ENCODE measurements around the gene USH1G.
"Not testable (repeated sequence)": the region's sequence is repeated elsewhere in the genome, so short reads cannot be mapped to it uniquely, and the experiment has no call there.

USH1G gene

GRCh38 chr17:74875155-74875976 is 47.7 kb downstream of the USH1G start:
- no peak for DNase-seq (ENCODE audit: low read depth in 2 of 2)

DNA sequence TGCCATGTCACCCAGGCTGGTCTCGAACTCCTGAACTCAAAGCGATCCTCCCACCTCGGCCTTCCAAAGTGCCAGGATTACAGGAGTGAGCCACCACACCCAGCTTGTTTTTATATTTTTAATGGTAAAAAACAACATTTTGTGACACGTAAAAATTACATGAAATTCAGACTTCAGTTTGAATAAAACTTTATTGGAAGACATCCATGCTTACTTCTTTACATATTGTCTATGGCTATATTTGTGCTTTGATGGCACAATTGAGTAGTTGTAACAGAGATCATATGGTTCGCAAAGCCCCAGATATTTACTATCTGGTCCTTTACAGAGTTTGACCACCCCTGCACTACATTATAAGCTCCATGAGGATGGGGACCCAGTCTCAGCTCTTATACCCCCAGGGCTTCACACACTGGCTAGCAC is 48.4 kb downstream of the USH1G start:
- DNase-seq (ENCODE audit: low read depth in 2 of 2) = no peak

DNA sequence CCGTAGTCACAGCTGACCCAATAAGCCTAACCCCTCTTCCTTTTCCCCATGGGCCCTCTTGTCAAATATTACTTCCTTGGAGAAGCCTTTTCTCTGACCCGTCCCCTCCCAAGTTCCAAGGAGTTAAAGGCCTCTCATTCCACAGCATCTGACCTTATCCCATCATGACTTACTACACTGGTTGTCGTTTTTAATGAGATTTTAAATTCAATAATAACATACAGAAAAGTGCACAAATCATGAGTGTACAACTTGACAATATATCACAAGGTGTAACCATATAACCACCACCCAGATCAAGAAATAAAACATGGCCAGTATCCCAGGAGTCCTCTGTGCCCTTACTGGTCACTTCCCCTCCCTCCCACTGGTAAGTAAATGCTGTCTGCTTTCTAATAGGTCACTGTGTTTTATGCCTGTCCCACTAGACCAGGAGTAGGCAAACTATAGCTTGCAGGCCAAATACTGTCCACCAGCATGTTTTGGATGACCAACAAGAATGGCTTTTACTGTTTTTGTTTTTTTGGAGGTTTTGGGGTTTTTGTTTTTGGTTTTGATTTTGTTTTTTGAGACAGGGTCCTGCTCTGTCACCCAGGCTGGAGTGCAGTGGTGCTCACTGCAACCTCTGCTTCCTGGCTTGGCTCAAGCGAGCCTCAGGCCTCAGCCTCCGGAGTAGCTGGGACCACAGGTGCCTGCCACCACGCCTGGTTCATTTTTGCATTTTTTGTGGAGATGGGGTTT is 49.0 kb downstream of the USH1G start:
- DNase-seq (ENCODE audit: low read depth in 2 of 2) = no peak

DNA sequence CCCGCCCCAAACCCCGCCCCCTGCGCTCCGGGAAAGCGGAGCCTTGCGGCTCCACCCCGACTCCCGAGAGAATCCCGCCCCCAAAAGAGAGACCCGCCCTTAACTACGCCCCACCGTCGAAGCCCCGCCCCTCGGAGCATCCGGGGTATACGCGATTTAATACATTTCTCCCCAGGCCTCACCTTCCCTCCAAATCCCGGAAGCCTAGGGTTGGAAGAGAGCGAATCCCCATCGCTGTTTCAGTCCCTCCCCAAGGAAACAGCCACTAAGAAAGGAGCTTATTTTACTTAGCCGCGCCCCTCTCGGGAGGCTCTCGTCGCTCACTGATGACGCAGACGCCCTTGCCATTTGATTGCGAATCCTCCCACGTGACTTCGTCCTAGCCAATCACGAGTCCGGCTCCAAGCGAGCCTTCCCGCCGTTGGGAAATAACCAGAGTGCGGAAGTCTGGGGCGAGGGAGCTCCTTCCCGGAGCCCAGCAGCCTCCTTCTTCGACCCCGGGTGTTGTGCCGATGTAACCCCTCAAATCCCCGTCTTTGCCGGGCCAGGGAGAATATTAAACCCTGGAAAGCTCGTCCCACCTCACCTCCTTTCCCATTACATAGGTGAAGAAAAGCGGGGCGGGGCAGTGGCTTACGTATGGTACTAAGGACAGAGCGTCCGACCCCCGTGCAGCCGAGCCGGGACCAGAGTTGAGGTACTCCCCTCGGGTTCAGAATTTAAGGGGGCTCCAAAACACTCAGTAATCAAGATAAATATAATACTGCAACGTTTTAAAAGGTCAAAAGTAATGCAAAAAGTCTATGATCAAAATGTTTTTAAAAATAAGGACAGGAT is 49.8 kb downstream of the USH1G start:
- peak; percentile 97 to 99 for DNase-seq (ENCODE audit: low read depth in 2 of 2)

GRCh38 chr17:74872313-74873036 is 50.6 kb downstream of the USH1G start, which contains the start of gene FDXR:
FDXR (minus strand) TSS chr17:74872994; CDS start chr17:74872944, 50 bp downstream.
- no peak for DNase-seq (ENCODE audit: low read depth in 2 of 2)

GRCh38 chr17:74871356-74872076 is 51.5 kb downstream of the USH1G start:
- DNase-seq (ENCODE audit: low read depth in 2 of 2) = no peak

- no peak for DNase-seq (ENCODE audit: low read depth in 2 of 2)
Observed at GRCh38 chr17:74870512-74870911, 52.5 kb downstream of the USH1G start.

GRCh38 chr17:74870028-74870427 is 53.0 kb downstream of the USH1G start:
- DNase-seq (ENCODE audit: low read depth in 2 of 2) = not testable (repeated sequence)

- no peak for DNase-seq (ENCODE audit: low read depth in 2 of 2)
Observed at GRCh38 chr17:74868908-74869255, 54.2 kb downstream of the USH1G start.

GRCh38 chr17:74868251-74868907 is 54.7 kb downstream of the USH1G start:
- DNase-seq (ENCODE audit: low read depth in 2 of 2) = no peak

DNA sequence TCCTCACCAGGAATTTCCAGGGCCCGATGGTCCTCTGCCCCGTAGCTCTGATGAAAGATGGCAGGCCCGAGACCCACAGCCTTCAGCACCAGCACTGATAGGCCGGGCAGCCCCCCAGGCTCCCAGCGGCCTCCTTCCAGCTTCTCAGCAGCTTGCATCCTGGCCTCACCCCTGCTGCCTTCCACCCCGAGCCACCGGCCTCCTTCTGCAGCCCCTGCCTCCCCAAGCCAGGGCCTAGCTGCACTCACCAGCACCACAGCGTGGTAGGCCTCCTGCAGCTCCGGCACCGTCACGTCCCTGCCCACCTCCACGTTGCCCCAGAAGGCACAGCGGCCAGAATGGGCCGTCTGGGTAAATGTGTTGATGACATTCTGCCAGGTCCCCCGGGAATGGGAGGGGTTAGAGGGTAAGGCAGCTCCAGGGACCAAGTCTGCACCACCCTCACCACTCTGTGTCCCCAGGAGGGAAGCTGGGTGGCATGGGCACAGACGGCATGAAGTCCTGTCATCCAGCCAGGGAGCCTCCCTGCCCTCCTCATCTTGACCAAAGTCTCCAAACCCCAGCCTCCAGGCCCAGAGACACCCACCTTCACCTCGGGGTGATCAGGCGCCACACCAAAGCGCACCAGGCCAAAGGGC is 56.7 kb downstream of the USH1G start:
- DNase-seq (ENCODE audit: low read depth in 2 of 2) = no peak

Data from stimulated activated CD8-positive, alpha-beta memory T cell treated with anti-CD3 and anti-CD28 coated beads, Interleukin-7, amount 100 ng/mL, for 4 hours (primary cell).